GM12878 (cell line): ENCODE data around the gene ACO1. TPM values are rescaled to one million over a fixed set of nuclear protein-coding genes. Genes with fewer than 3 reads are reported as not detected.

Experiments
- ATAC-seq: fragments of 200-7000 bp; cut with Tn5 transposase; 3 replicates; pipeline ENCODE4 v1.9.1; 2020; ENCODE audit warnings: mild to moderate bottlenecking, moderate library complexity
- BruUV-seq: library from RNA; stranded (reverse); fragments of 400-500 nt; replicated peaks from 2 replicates; lab custom pipeline; 2021; lab: Mats Ljungman, UMichigan
- CTCF ChIA-PET: fragments of 300-600 bp; sonication (Branson Sonifier 250); formaldehyde crosslinking; extraction: SDS; loops from one replicate; lab custom pipeline; 2021; ENCODE audit warnings: inconsistent platforms; lab: Yijun Ruan, JAX
- POLR2A ChIA-PET: fragments of 350-600 bp; formaldehyde crosslinking; extraction: SDS; loops from one replicate; lab custom pipeline; 2021; ENCODE audit warnings: inconsistent platforms; lab: Charles Lee
- RAD21 ChIA-PET: fragments of 300-600 bp; sonication (Branson Sonifier 250); formaldehyde crosslinking; loops from one replicate; lab custom pipeline; 2023; ENCODE audit warnings: antibody characterized with exemption; ENCODE audit not compliant: unreplicated experiment; lab: Charles Lee
- SMC1A ChIA-PET: fragments of 300-600 bp; sonication (Branson Sonifier 250); formaldehyde crosslinking; loops from one replicate; lab custom pipeline; 2023; ENCODE audit not compliant: unreplicated experiment, uncharacterized antibody; lab: Charles Lee
- DNase-seq: peaks from one replicate; pipeline ENCODE4 v3.0.0-alpha.2; 2011; ENCODE audit warnings: low read depth, low spot score
- FAIRE-seq: peaks from 3 replicates; lab custom pipeline; 2011; peaks lifted over from hg19 to GRCh38; lab: Jason Lieb, UNC
- H2AFZ ChIP-seq: 2 replicates; pipeline ENCODE4 v1.6.0; 2011; ENCODE audit warnings: low read depth, low read length, control low read depth; ENCODE audit not compliant: control insufficient read depth
- H3K27ac ChIP-seq: 2 replicates; pipeline ENCODE4 v1.5.1; 2011; ENCODE audit warnings: control low read depth; ENCODE audit not compliant: control insufficient read depth, insufficient read depth
- H3K27me3 ChIP-seq, 2 experiments: replicated peaks in 1 of 2; 2 replicates each; pipeline versions ENCODE4 v1.6.0 to v1.6.1; 2011; ENCODE audit warnings: low read length in 1 of 2; ENCODE audit not compliant: control insufficient read depth in 2 of 2, insufficient read depth in 2 of 2
- H3K36me3 ChIP-seq, 2 experiments: 2 replicates each; pipeline ENCODE4 v1.5.1; 2011; ENCODE audit warnings: low read length in 1 of 2; ENCODE audit not compliant: control insufficient read depth in 2 of 2, insufficient read depth in 2 of 2
- H3K4me1 ChIP-seq: 2 replicates; pipeline ENCODE4 v1.6.1; 2011; ENCODE audit warnings: mild to moderate bottlenecking, low read length, moderate library complexity, mixed read lengths; ENCODE audit not compliant: control insufficient read depth, insufficient read depth
- H3K4me2 ChIP-seq: 2 replicates; pipeline ENCODE4 v1.6.0; 2011; ENCODE audit warnings: control low read depth; ENCODE audit not compliant: control insufficient read depth, insufficient read depth
- H3K4me3 ChIP-seq: fragments of 200-600 bp; sonication (generic); 2 replicates; pipeline ENCODE4 v1.5.1; 2016
- H3K79me2 ChIP-seq: 2 replicates; pipeline ENCODE4 v1.6.0; 2011; ENCODE audit warnings: low read length; ENCODE audit not compliant: control insufficient read depth, insufficient read depth
- H3K9ac ChIP-seq: 2 replicates; pipeline ENCODE4 v1.8.0; 2011; ENCODE audit warnings: low read length, control low read depth, mixed read lengths; ENCODE audit not compliant: control insufficient read depth, insufficient read depth
- H3K9me3 ChIP-seq: replicated peaks from 3 replicates; pipeline ENCODE4 v1.5.1; 2011; ENCODE audit warnings: mild to moderate bottlenecking, low read length; ENCODE audit not compliant: control insufficient read depth, insufficient read depth
- H4K20me1 ChIP-seq: 2 replicates; pipeline ENCODE4 v1.6.0; 2011; ENCODE audit not compliant: control insufficient read depth, insufficient read depth
- BCL11A ChIP-seq: IDR thresholded peaks from 2 replicates; pipeline ENCODE4 v1.6.1; 2011; ENCODE audit warnings: low read depth, low read length
- BCL3 ChIP-seq: IDR thresholded peaks from 2 replicates; pipeline ENCODE4 v1.6.1; 2011; ENCODE audit warnings: borderline replicate concordance, low read depth, mild to moderate bottlenecking, moderate library complexity, low read length; ENCODE audit not compliant: insufficient read depth, poor library complexity, severe bottlenecking
- CHD2 ChIP-seq: IDR thresholded peaks from 2 replicates; pipeline ENCODE4 v1.6.1; 2011; ENCODE audit warnings: low read depth, low read length, improper control_type of control experiment, borderline replicate concordance
- CREB1 ChIP-seq: IDR thresholded peaks from 2 replicates; pipeline ENCODE4 v1.6.1; 2012; ENCODE audit warnings: low read depth, mild to moderate bottlenecking, inconsistent platforms
- HDAC6 ChIP-seq: fragments of 200-600 bp; sonication (generic); IDR thresholded peaks from one replicate; pipeline ENCODE4 v1.8.0; 2017; ENCODE audit warnings: antibody characterized with exemption; ENCODE audit not compliant: unreplicated experiment
- MEF2B ChIP-seq: fragments of 450-650 bp; IDR thresholded peaks from 2 replicates; pipeline ENCODE4 v1.6.1; 2018; ENCODE audit warnings: mild to moderate bottlenecking, moderate library complexity; ENCODE audit not compliant: partially characterized antibody, poor library complexity, severe bottlenecking
- MTA3 ChIP-seq: IDR thresholded peaks from 2 replicates; pipeline ENCODE4 v1.6.1; 2012; ENCODE audit warnings: low read length, inconsistent platforms, borderline replicate concordance
- NFYB ChIP-seq: IDR thresholded peaks from 2 replicates; pipeline ENCODE4 v1.6.1; 2011; ENCODE audit warnings: low read depth, mild to moderate bottlenecking, low read length, improper control_type of control experiment, moderate library complexity; ENCODE audit not compliant: insufficient read depth
- RCOR1 ChIP-seq: conservative IDR thresholded peaks from 2 replicates; pipeline ENCODE4 v1.6.1; 2012; ENCODE audit warnings: low read depth, low read length, improper control_type of control experiment
- SMARCA5 ChIP-seq: fragments of 450-650 bp; IDR thresholded peaks from 2 replicates; pipeline ENCODE4 v1.6.1; 2017; ENCODE audit warnings: mild to moderate bottlenecking
- SP1 ChIP-seq: IDR thresholded peaks from one replicate; pipeline ENCODE4 v1.6.1; 2011; ENCODE audit warnings: low read depth, low read length
- USF1 ChIP-seq: IDR thresholded peaks from 2 replicates; pipeline ENCODE4 v1.6.1; 2011; ENCODE audit warnings: borderline replicate concordance, low read depth, mild to moderate bottlenecking, moderate library complexity, mixed read lengths, low read length; ENCODE audit not compliant: insufficient read depth; ENCODE audit errors: extremely low read length
- WRNIP1 ChIP-seq: IDR thresholded peaks from 2 replicates; pipeline ENCODE4 v1.6.1; 2011; ENCODE audit warnings: low read depth, low read length, improper control_type of control experiment, borderline replicate concordance
- YY1 ChIP-seq: IDR thresholded peaks from 2 replicates; pipeline ENCODE4 v1.6.1; 2011; ENCODE audit warnings: low read depth, mild to moderate bottlenecking, low read length
- WGBS: methylation state at CpG from one replicate; pipeline ENCODE4 v1.1.6; 2016; ENCODE audit warnings: low lambda C conversion rate; ENCODE audit not compliant: insufficient replicate concordance, insufficient coverage; ENCODE audit errors: missing lambda C conversion rate; 5-methylcytosine and 5-hydroxymethylcytosine counted together
- in situ Hi-C: fragments of 300-500 bp; cut with MboI; formaldehyde crosslinking; loops from 9 replicates; pipeline ENCODE4 v1.14.3; 2018; ENCODE audit warnings: mixed read lengths
- intact Hi-C: fragments of 100-400 bp; cut with micrococcal nuclease; formaldehyde crosslinking; loops from one replicate; pipeline ENCODE4 v1.14.2; 2022; ENCODE audit not compliant: unreplicated experiment
- polyA plus RNA-seq, 11 experiments: library from polyadenylated mRNA; depleted of rRNA in 4 of 11; unstranded in 6 of 11; stranded (reverse) in 5 of 11; fragments of >200 nt; fragmentation: Nextera tagmentation in 4 of 11; fragmentation: Illumina TruSeq in 1 of 11; extraction: Ambion mirVana in 4 of 11; extraction: Trizol in 1 of 11; gene quantifications; 1 replicate in 1 of 11; 2 replicates in 10 of 11; pipeline versions ENCODE4 v1.2.1 to v1.2.3, GENCODE V29; 2011 to 2016; ENCODE audit warnings: inconsistent platforms in 2 of 11, missing spikeins in 2 of 11, low read depth in 1 of 11
- total RNA-seq, 4 experiments: library from RNA; depleted of rRNA in 3 of 4; stranded (reverse); fragments of >200 nt in 3 of 4; fragmentation: Illumina TruSeq in 1 of 4; extraction: Trizol in 1 of 4; gene quantifications; 2 replicates each; pipeline versions ENCODE4 v1.2.1 to v1.2.3, GENCODE V29; 2013 to 2021

The ACO1 gene
- total and polyA plus RNA-seq, 10 of the 15 experiments (the other 5 are each of a cell fraction or from before 2014, with no cell fraction given) = 0.21 to 6.5 (median 3.3) TPM

GRCh38 chr9:32411753-32412152 lies 27.3 kb downstream of the ACO1 start:
- FAIRE-seq = no peak
- H3K9me3 ChIP-seq = no peaks in the 10 kb centered on the region
- in situ Hi-C loops = no loop called here
- intact Hi-C loops = no loop called here
- no peaks in the 10 kb centered on the region for H4K20me1 ChIP-seq
- H3K4me3 ChIP-seq = no peak overlapping the region
- H3K27me3 ChIP-seq = no peaks in the 10 kb centered on the region
- H2AFZ ChIP-seq = no peak overlapping the region
- TF ChIP-seq MEF2B = no peak
- no peaks in the 10 kb centered on the region for H3K36me3 ChIP-seq
- no peaks in the 10 kb centered on the region for H3K4me1 ChIP-seq
- ATAC-seq = no peak
- no peaks in the 10 kb centered on the region for H3K79me2 ChIP-seq
- ChIA-PET SMC1A (interaction anchor here (1.4 kb wide), 1 partner anchor 33 kb away, joined by 4 read pairs; no protein-coding TSS in a partner anchor), POLR2A (no interaction called here), CTCF (interaction anchor here (0.9 to 1.5 kb wide), 3 partner anchors 20 to 160 kb away, joined by 3 to 5 read pairs (median 4); no protein-coding TSS in a partner anchor), RAD21 (no interaction called here)
- no peak overlapping the region for H3K9ac ChIP-seq
- H3K27ac ChIP-seq = no peak overlapping the region
- no peak overlapping the region for H3K4me2 ChIP-seq
- 95% methylated on average over 3 of the region's 3 CpGs for WGBS
- no peak for DNase-seq
- BruUV-seq = no TSS peak

- intact Hi-C loops (no loop called here), in situ Hi-C loops (no loop called here)
- Histone ChIP-seq H3K4me3 (no peak overlapping the region), H3K27ac (no peak overlapping the region), H3K9me3 (no peaks in the 10 kb centered on the region), H2AFZ (no peak overlapping the region), H3K27me3 (no peaks in the 10 kb centered on the region), H3K4me1 (no peaks in the 10 kb centered on the region), H4K20me1 (no peaks in the 10 kb centered on the region), H3K79me2 (no peaks in the 10 kb centered on the region), H3K4me2 (no peak overlapping the region), H3K9ac (no peak overlapping the region), H3K36me3 (no peaks in the 10 kb centered on the region)
- BruUV-seq = no TSS peak
- DNase-seq (no peak), ATAC-seq (no peak), FAIRE-seq (no peak)
- ChIA-PET SMC1A (interaction anchor here (1.4 kb wide), 1 partner anchor 34 kb away, joined by 4 read pairs; no protein-coding TSS in a partner anchor), CTCF (interaction anchor here (0.6 to 1.5 kb wide), 4 partner anchors 19 to 160 kb away, joined by 3 to 5 read pairs (median 4); no protein-coding TSS in a partner anchor), RAD21 (no interaction called here), POLR2A (no interaction called here)
- 78% methylated on average over 3 of the region's 3 CpGs for WGBS
- TF ChIP-seq BCL11A (no peak), SMARCA5 (no peak), HDAC6 (no peak), WRNIP1 (no peak), NFYB (no peak), MTA3 (no peak), USF1 (no peak), CREB1 (no peak), SP1 (no peak), RCOR1 (no peak), BCL3 (no peak), YY1 (no peak), CHD2 (no peak)
Measured at GRCh38 chr9:32412440-32412839, 28.0 kb downstream of the ACO1 start.
